ENCODE data around the gene GYPE. TPM values are rescaled to one million over a fixed set of nuclear protein-coding genes. Genes with fewer than 3 reads are reported as not detected.
"Not testable (repeated sequence)": the region's sequence is repeated elsewhere in the genome, so short reads cannot be mapped to it uniquely, and the experiment has no call there.

The GYPE gene
- total RNA-seq, 3 donors from 2014 or later, result 0.29 to 2.1 (median 0.66) TPM

DNA sequence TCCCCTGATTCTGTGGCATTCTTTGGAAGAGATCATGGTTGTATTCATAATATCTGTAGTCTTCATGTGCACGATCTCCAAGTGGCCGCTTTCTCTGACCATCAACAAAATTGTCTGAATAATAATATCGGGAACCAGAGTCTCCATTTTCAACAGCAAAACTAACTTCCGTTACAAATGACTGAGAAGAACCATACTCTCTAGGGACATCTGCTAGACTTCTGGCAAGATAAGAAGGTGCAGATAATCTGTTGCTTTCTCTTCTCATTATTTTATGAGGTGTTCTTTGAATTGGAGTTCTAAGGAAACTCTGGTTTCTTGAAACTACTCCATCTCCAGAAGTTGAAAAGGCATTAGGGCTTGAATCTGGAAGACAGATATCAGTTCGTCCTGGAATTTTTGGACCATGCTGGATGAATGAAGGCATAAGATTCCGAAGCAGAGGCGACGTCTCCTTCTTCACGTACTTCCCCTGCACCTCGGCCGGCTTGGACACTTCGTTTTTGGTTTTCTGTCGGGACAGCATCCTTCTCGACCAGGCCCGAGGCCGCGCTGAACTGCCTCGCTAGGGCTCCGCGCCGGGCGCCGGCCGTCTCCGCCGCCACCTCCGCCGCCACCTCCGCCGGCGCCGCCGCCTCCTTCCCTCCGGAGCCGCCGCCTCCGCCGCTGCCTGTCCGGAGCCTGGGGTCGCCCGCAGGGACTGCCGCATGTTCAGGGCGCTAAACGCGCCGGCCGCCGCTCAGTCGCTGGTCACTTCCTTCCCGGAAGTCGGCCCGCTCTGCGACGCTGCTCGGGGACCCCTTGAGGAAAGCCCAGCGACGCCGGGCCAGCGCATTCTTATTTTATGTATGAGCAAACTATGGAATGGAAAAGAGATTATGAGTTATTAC is 6.4 kb upstream of the GYPE start:
- H3K9me3 ChIP-seq; DNase-seq (ENCODE audit: low spot score in 2 of 2); H3K4me1 ChIP-seq; H3K36me3 ChIP-seq; intact Hi-C loops (cut with DNase I; ENCODE audit: low total_unique reads); H3K27me3 ChIP-seq: not testable (repeated sequence)
- peak overlapping the region; percentile 45 to 68 (median 46) for H3K4me3 ChIP-seq
- peak overlapping the region in 1 of 2 donors; percentile 85 for H3K27ac ChIP-seq

DNA sequence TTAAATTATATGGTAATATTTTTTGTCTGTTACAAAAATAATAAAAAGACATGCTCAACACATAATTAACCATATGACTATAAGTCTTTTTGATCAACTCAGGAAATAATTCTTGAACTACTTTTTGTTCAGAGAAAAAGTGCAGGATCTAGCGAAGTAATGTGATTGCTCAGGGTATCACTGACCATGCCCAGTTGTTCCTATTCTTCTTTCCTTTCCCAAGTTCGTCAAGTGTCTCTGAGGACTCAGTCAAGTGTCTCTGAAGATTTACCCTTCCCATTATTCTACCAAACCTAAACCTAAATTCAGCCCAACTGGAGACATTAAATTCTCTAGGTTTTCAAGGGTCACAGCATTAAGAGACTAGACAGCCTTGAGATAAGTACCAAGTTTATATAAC is 5.5 kb upstream of the GYPE start:
- H3K36me3 ChIP-seq; intact Hi-C loops (cut with DNase I; ENCODE audit: low total_unique reads); H3K9me3 ChIP-seq; H3K27ac ChIP-seq; DNase-seq (ENCODE audit: low spot score in 2 of 2); H3K27me3 ChIP-seq; H3K4me1 ChIP-seq: not testable (repeated sequence)
- H3K4me3 ChIP-seq, result peak overlapping the region in 2 of 3 donors; percentile 45 to 68

DNA sequence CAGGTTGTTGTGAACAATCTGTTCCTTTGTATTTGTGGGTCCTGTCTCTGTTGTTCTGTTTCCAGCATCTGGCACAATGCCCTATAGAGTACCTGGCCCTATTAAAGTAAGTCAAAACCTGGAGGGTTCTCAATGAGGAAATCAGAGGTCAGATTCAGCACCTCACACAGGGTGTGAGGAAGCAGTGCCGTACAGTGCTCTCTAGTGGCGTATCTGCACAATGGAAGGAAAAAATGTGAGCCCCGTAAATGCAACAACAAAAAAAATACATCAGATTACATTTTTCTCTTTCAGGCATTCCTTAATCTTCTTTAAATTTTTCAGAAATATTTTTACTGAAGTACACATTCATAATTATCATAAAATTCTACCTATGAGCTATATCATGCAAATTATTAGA is 2.5 kb upstream of the GYPE start:
- H3K4me3 ChIP-seq; H3K4me1 ChIP-seq; H3K36me3 ChIP-seq; intact Hi-C loops (cut with DNase I; ENCODE audit: low total_unique reads); DNase-seq (ENCODE audit: low spot score in 2 of 2); H3K27me3 ChIP-seq; H3K9me3 ChIP-seq; H3K27ac ChIP-seq: not testable (repeated sequence)

DNA sequence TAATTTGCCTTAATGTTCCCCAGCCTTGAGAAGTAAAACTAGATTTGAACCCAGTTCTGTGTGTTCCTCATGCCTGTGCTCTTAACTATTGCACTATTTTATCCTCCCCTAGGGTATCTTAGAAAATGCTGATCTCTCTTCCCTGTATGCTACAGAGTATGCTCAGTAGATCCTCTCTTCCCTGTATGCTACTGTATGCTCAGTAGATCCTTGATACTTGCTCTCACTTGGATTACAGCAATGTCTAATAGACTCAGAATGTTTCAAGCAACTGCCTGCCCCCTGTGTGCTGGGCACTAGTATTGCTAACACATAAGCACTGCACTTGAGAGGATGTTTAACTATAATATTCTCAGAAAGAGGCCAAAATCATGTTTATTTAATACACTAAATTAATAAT is 928 bp downstream of the GYPE start:
- H3K4me1 ChIP-seq; H3K27ac ChIP-seq; H3K9me3 ChIP-seq; DNase-seq (ENCODE audit: low spot score in 2 of 2); H3K27me3 ChIP-seq; intact Hi-C loops (cut with DNase I; ENCODE audit: low total_unique reads); H3K36me3 ChIP-seq; H3K4me3 ChIP-seq: not testable (repeated sequence)

DNA sequence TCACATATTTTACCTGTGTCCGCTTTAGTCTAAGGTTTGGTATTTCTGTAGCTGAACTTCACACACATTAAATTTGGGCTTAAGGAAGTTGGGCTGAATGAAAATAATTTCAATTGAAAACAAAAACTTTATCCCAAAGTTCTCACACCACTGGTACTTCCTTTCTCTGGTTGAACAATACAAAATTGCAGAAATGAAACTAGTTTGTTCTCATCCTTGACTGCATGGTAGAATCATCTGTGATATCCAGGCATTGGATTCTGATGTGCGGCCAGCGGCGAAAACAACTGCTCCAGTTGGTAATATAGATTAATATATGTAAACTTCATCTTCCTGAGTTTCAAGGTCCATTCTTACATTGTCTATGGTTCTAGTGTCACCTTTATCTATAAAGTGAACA is 15.0 kb downstream of the GYPE start:
- H3K27ac ChIP-seq; DNase-seq (ENCODE audit: low spot score in 2 of 2); H3K36me3 ChIP-seq; H3K4me1 ChIP-seq; H3K9me3 ChIP-seq; H3K4me3 ChIP-seq; H3K27me3 ChIP-seq; intact Hi-C loops (cut with DNase I; ENCODE audit: low total_unique reads): not testable (repeated sequence)

DNA sequence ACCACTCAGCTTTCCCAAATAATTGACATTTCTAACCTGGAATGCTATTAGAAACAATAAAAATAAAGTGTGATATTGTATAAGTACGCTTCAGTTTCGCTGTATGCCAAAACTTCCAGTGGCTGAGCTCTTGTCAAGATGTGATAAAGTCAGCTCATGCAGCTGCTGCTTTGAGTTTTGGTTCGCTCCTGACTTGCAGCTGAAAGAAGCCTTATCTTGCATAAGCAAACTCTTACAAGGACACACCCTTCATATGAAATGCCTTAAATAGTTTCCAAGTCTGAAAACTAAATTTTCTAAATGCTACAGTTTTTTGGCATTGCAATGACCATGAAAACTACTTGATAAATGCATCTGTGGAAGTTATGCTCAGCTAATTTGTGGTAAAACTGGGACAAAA is 17.2 kb downstream of the GYPE start:
- H3K4me1 ChIP-seq; H3K27ac ChIP-seq; H3K4me3 ChIP-seq; intact Hi-C loops (cut with DNase I; ENCODE audit: low total_unique reads); DNase-seq (ENCODE audit: low spot score in 2 of 2); H3K27me3 ChIP-seq; H3K9me3 ChIP-seq; H3K36me3 ChIP-seq: not testable (repeated sequence)

DNA sequence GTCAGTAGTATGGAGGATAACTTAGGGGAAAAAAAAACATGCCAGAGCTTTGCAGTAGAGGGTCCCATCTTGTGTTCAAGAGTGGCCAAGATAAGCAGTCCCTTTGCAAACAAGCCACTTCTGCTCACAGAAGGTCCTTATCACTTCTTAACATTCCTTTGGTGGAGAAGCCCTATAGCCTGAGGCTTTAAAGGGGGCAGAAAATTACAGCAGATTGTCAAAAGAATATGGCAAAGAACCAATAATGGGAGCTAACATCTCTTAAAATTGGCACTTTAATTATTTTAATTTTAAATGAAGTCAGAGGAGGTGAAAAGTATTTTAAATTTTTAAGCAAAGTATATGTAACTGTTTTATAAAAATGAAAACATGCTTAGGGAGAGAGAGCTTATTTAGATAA is 20.4 kb downstream of the GYPE start:
- H3K36me3 ChIP-seq; H3K27ac ChIP-seq; H3K4me3 ChIP-seq; H3K4me1 ChIP-seq; DNase-seq (ENCODE audit: low spot score in 2 of 2); H3K27me3 ChIP-seq; intact Hi-C loops (cut with DNase I; ENCODE audit: low total_unique reads); H3K9me3 ChIP-seq: not testable (repeated sequence)

DNA sequence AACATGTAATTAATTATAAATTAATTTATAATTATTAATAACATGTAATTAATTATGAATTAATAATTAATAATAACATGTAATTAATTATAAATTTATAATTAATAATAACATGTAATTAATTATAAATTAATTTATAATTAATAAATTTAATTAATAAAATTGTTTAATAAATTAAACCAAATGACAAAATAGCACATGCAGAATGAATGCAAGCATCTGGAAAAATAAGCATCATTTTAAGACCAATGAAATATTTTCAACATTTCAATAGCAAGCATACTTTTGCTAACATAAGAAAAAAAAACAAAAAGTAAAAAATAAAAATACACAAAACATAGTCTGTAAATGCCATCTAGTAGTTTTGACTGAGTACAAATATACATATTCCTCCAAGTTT is 21.8 kb downstream of the GYPE start:
- H3K36me3 ChIP-seq, result no peaks in the 10 kb centered on the region
- H3K27ac ChIP-seq, result no peak overlapping the region
- no peaks in the 10 kb centered on the region for H3K4me1 ChIP-seq
- TF ChIP-seq POLR2AphosphoS5 (IDR thresholded peaks at IDR 0.05) (no peak), POLR2A (IDR thresholded peaks at IDR 0.05) (no peak)
- TF ChIP-seq, protein P1, sequence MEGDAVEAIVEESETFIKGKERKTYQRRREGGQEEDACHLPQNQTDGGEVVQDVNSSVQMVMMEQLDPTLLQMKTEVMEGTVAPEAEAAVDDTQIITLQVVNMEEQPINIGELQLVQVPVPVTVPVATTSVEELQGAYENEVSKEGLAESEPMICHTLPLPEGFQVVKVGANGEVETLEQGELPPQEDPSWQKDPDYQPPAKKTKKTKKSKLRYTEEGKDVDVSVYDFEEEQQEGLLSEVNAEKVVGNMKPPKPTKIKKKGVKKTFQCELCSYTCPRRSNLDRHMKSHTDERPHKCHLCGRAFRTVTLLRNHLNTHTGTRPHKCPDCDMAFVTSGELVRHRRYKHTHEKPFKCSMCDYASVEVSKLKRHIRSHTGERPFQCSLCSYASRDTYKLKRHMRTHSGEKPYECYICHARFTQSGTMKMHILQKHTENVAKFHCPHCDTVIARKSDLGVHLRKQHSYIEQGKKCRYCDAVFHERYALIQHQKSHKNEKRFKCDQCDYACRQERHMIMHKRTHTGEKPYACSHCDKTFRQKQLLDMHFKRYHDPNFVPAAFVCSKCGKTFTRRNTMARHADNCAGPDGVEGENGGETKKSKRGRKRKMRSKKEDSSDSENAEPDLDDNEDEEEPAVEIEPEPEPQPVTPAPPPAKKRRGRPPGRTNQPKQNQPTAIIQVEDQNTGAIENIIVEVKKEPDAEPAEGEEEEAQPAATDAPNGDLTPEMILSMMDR (IDR thresholded peaks at IDR 0.05), result no peak
- no peaks in the 10 kb centered on the region for H3K9me3 ChIP-seq
- H3K27me3 ChIP-seq, result no peaks in the 10 kb centered on the region
- intact Hi-C loops (cut with DNase I; ENCODE audit: low total_unique reads), result no loop called here
- no peak overlapping the region for H3K4me3 ChIP-seq
- DNase-seq (ENCODE audit: low spot score in 2 of 2), result no peak

DNA sequence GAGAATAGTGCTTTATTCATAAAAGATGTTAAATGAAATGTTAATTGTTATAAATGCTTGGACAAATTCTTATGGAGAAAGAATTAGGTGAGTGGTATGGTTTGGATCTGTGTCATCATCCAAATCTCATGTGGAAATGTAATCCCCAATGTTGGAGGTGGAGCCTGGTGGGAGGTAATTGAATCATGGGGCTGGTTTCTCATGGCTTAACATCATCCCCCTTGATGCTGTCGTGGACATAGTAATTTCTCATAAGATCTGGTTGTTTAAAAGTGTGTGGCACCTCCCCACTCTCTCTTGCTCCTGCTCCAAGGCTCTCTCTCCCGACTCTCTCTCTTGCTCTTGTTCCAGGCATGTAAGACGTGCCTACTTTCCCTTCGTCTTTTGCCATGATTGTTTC is 22.5 kb downstream of the GYPE start:
- Histone ChIP-seq H3K9me3 (no peaks in the 10 kb centered on the region), H3K27ac (no peak overlapping the region), H3K4me1 (no peaks in the 10 kb centered on the region), H3K27me3 (no peaks in the 10 kb centered on the region), H3K4me3 (no peak overlapping the region), H3K36me3 (no peaks in the 10 kb centered on the region)
- no peak for DNase-seq (ENCODE audit: low spot score in 2 of 2)
- intact Hi-C loops (cut with DNase I; ENCODE audit: low total_unique reads), result no loop called here
- TF ChIP-seq POLR2AphosphoS5 (IDR thresholded peaks at IDR 0.05), result no peak
- no peak for TF ChIP-seq POLR2A (IDR thresholded peaks at IDR 0.05)
- TF ChIP-seq, protein P1 (IDR thresholded peaks at IDR 0.05), result no peak

DNA sequence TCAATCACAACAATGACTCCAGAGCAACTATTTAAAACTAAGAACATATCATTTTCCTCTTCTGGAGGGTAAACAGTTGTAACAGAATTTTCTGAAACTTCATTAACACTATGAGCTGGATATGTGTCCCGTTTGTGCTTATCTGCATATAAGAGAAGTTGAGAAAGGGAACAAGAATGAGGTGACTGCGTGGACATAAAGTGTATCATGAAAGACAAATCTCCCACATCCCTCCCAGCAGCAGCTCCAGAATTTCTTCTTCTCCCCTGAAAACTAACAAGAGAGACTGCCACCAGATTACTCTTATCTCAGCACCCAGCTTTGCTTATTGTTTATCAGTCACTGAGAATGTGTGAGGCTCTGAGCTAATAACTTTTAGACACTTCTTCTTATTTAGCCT is 25.8 kb downstream of the GYPE start:
- H3K9me3 ChIP-seq; H3K4me1 ChIP-seq; DNase-seq (ENCODE audit: low spot score in 2 of 2); H3K36me3 ChIP-seq; H3K4me3 ChIP-seq; intact Hi-C loops (cut with DNase I; ENCODE audit: low total_unique reads); H3K27me3 ChIP-seq; H3K27ac ChIP-seq: not testable (repeated sequence)

DNA sequence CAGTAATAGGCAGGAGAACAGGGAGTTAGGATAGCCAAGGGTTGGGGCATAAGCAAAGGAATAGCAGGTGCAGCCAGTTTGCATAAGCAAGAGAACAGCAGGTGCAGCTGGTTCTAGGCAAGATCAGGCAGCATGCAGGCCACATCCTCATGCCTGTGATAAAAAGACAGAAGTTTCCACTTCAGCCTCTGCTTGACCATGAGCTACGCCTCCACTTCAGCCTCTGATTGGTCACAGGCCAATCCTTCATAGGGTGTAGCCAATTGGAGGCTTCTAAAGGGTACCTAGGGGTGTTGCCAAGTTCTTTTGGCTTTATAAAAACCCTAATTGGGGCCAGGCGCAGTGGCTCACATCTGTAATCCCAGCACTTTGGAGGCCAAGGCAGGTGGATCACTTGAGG is 30.0 kb downstream of the GYPE start:
- intact Hi-C loops (cut with DNase I; ENCODE audit: low total_unique reads); H3K27ac ChIP-seq; H3K9me3 ChIP-seq; H3K36me3 ChIP-seq; H3K4me1 ChIP-seq; H3K4me3 ChIP-seq; H3K27me3 ChIP-seq; DNase-seq (ENCODE audit: low spot score in 2 of 2): not testable (repeated sequence)

Measured in breast epithelium (tissue), 4 donors.